ENCODE results near the gene NXF1. TPM values are rescaled to one million over a fixed set of nuclear protein-coding genes. Genes with fewer than 3 reads are reported as not detected.

NXF1 gene
- total RNA-seq, 4 donors from 2014 or later = 88.1 to 156 (median 115) TPM

DNA sequence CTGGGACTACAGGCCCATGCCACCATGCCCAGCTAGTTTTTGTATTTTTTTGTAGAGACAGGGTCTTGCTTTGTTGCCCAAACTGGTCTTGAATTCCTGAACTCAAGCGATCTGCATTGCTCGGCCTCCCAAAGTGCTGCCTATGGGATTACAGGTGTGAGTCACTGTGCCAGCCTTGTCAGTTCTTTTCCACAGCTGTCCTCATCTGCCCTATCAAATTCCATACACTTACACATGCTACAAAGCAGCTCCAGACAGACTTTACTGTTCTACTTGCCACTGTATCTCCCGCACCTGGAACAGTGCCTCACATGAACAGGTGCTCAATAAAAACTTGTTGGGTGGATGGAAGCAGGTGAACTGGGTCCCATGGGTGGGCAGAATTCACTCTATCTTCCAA lies 18.4 kb upstream of the NXF1 start:
- no peaks in the 10 kb centered on the region for H3K4me1 ChIP-seq
- 87% methylated on average over 3 of the region's 3 CpGs for WGBS
- DNase-seq (ENCODE audit: low spot score in 2 of 2) = no peak
- no peak overlapping the region for H3K4me3 ChIP-seq
- TF ChIP-seq POLR2A (IDR thresholded peaks at IDR 0.05) (no peak), POLR2AphosphoS5 (IDR thresholded peaks at IDR 0.05) (no peak), EP300 (IDR thresholded peaks at IDR 0.05) (no peak)
- TF ChIP-seq, protein P1, sequence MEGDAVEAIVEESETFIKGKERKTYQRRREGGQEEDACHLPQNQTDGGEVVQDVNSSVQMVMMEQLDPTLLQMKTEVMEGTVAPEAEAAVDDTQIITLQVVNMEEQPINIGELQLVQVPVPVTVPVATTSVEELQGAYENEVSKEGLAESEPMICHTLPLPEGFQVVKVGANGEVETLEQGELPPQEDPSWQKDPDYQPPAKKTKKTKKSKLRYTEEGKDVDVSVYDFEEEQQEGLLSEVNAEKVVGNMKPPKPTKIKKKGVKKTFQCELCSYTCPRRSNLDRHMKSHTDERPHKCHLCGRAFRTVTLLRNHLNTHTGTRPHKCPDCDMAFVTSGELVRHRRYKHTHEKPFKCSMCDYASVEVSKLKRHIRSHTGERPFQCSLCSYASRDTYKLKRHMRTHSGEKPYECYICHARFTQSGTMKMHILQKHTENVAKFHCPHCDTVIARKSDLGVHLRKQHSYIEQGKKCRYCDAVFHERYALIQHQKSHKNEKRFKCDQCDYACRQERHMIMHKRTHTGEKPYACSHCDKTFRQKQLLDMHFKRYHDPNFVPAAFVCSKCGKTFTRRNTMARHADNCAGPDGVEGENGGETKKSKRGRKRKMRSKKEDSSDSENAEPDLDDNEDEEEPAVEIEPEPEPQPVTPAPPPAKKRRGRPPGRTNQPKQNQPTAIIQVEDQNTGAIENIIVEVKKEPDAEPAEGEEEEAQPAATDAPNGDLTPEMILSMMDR (IDR thresholded peaks at IDR 0.05) = no peak
- H3K36me3 ChIP-seq = peaks cover 92% of the 10 kb centered on the region
- H3K27ac ChIP-seq = no peak overlapping the region
- H3K9me3 ChIP-seq = no peaks in the 10 kb centered on the region
- no peaks in the 10 kb centered on the region for H3K27me3 ChIP-seq

DNA sequence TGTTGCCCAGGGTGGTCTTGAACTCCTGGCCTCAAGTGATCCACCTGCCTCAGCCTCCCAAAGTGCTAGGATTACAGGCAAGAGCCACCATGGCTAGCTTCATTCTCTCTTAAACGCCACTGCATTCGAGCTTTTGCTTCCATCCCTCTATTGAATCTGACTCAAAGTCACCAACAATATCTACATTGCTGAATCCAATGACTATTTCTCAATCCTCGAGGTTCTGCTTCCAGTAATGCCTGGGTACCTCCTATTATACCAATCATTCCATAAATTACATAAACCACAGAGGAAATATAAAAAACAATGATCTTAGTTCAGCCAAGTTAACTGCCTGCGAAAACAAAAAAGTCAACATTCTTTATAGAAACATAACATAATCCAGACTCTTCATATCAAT lies 11.9 kb upstream of the NXF1 start:
- Histone ChIP-seq H3K4me1 (no peaks in the 10 kb centered on the region), H3K9me3 (no peaks in the 10 kb centered on the region), H3K27me3 (no peaks in the 10 kb centered on the region), H3K36me3 (peaks cover 48% of the 10 kb centered on the region), H3K27ac (no peak overlapping the region), H3K4me3 (no peak overlapping the region)
- no peak for DNase-seq (ENCODE audit: low spot score in 2 of 2)
- TF ChIP-seq EP300 (IDR thresholded peaks at IDR 0.05) = no peak
- 93% methylated on average over 4 of the region's 4 CpGs for WGBS

GRCh38 chr11:62816557-62816956 lies 11.3 kb upstream of the NXF1 start:
- no peaks in the 10 kb centered on the region for H3K9me3 ChIP-seq
- 85% methylated on average over 8 of the region's 8 CpGs for WGBS
- no peak for TF ChIP-seq POLR2AphosphoS5 (IDR thresholded peaks at IDR 0.05)
- TF ChIP-seq EP300 (IDR thresholded peaks at IDR 0.05) = no peak
- TF ChIP-seq, protein P1 (IDR thresholded peaks at IDR 0.05) = no peak
- no peak for TF ChIP-seq POLR2A (IDR thresholded peaks at IDR 0.05)
- no peak overlapping the region for H3K27ac ChIP-seq
- H3K4me3 ChIP-seq = no peak overlapping the region
- H3K36me3 ChIP-seq = peaks cover 42% of the 10 kb centered on the region
- no peaks in the 10 kb centered on the region for H3K27me3 ChIP-seq
- H3K4me1 ChIP-seq = no peaks in the 10 kb centered on the region
- no peak for DNase-seq (ENCODE audit: low spot score in 2 of 2)

- H3K4me1 ChIP-seq = peaks cover 6% of the 10 kb centered on the region
- TF ChIP-seq POLR2AphosphoS5 (IDR thresholded peaks at IDR 0.05) = no peak
- TF ChIP-seq EP300 (IDR thresholded peaks at IDR 0.05) = no peak
- TF ChIP-seq POLR2A (IDR thresholded peaks at IDR 0.05) = no peak
- TF ChIP-seq, protein P1 (IDR thresholded peaks at IDR 0.05) = no peak
- no peak overlapping the region for H3K4me3 ChIP-seq
- no peak overlapping the region for H3K27ac ChIP-seq
- no peaks in the 10 kb centered on the region for H3K27me3 ChIP-seq
- 83% methylated on average over 2 of the region's 2 CpGs for WGBS
- peaks cover 9% of the 10 kb centered on the region for H3K36me3 ChIP-seq
- DNase-seq (ENCODE audit: low spot score in 2 of 2) = no peak
- no peaks in the 10 kb centered on the region for H3K9me3 ChIP-seq
These were observed 6.4 kb upstream of the NXF1 start for GRCh38 chr11:62811659-62812058.

DNA sequence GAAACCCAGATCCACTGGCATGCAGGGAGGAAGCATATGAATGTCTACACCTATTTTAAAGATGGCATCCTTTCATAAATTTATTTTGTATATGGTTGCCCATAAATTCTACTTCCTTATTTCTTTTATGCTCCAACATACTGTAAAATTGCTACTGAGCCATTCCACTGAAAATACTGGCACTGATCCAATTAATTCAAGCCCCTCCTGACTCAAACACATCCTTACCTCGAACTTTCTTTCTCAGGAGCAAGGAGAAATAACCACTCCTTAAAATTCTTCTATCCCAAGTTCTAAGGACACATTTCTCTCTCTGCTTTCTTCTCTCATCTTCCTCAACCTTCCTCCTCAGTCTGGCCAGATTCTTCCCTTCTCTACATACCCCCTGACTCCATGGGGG lies 5.5 kb upstream of the NXF1 start:
- H3K36me3 ChIP-seq = peaks cover 6% of the 10 kb centered on the region
- WGBS = 28% methylated on average over 1 of the region's 1 CpG
- peaks cover 15% of the 10 kb centered on the region for H3K4me1 ChIP-seq
- no peaks in the 10 kb centered on the region for H3K9me3 ChIP-seq
- TF ChIP-seq EP300 (IDR thresholded peaks at IDR 0.05) = no peak
- no peak for TF ChIP-seq POLR2A (IDR thresholded peaks at IDR 0.05)
- no peak for TF ChIP-seq POLR2AphosphoS5 (IDR thresholded peaks at IDR 0.05)
- TF ChIP-seq, protein P1 (IDR thresholded peaks at IDR 0.05) = no peak
- no peak overlapping the region for H3K27ac ChIP-seq
- H3K27me3 ChIP-seq = no peaks in the 10 kb centered on the region
- no peak overlapping the region for H3K4me3 ChIP-seq
- DNase-seq (ENCODE audit: low spot score in 2 of 2) = no peak

GRCh38 chr11:62806611-62807121 lies 1.4 kb upstream of the NXF1 start:
- DNase-seq (ENCODE audit: low spot score in 2 of 2) = no peak
- no peaks in the 10 kb centered on the region for H3K27me3 ChIP-seq
- TF ChIP-seq POLR2A (IDR thresholded peaks at IDR 0.05) = no peak
- TF ChIP-seq, protein P1 (IDR thresholded peaks at IDR 0.05) = no peak
- TF ChIP-seq POLR2AphosphoS5 (IDR thresholded peaks at IDR 0.05) = no peak
- no peaks in the 10 kb centered on the region for H3K9me3 ChIP-seq
- peaks cover 32% of the 10 kb centered on the region for H3K4me1 ChIP-seq
- 40% methylated on average over 5 of the region's 5 CpGs for WGBS
- peak overlapping the region; percentile 91 for H3K27ac ChIP-seq
- H3K36me3 ChIP-seq = peaks cover 18% of the 10 kb centered on the region
- H3K4me3 ChIP-seq = no peak overlapping the region
